SK-N-SH treated with all-trans-retinoic acid at 6 μM for 48 hours (cell line): ENCODE results near the gene TRIOBP.

Source experiments
- CREB5 ChIP-seq: fragments of 250-450 bp; sonication (Bioruptor Pico); IDR thresholded peaks from 2 replicates; pipeline ENCODE4 v1.5.1; 2020; ENCODE audit warnings: low read depth, mild to moderate bottlenecking, moderate library complexity
- CSDC2 ChIP-seq: fragments of 250-450 bp; sonication (Bioruptor Pico); IDR thresholded peaks from 2 replicates; pipeline ENCODE4 v1.5.0; 2020; ENCODE audit warnings: mild to moderate bottlenecking, moderate library complexity
- ISL1 ChIP-seq: fragments of 250-450 bp; sonication (Bioruptor Pico); IDR thresholded peaks from 2 replicates; pipeline ENCODE4 v2.1.2; 2022; ENCODE audit warnings: mild to moderate bottlenecking, moderate library complexity
- PPARA ChIP-seq: fragments of 250-450 bp; sonication (Bioruptor Pico); IDR thresholded peaks from 2 replicates; pipeline ENCODE4 v1.5.0; 2020; ENCODE audit warnings: mild to moderate bottlenecking, borderline replicate concordance
- RARB ChIP-seq: fragments of 250-450 bp; sonication (Bioruptor Pico); IDR thresholded peaks from 2 replicates; pipeline ENCODE4 v1.8.0; 2021; ENCODE audit warnings: mild to moderate bottlenecking, moderate library complexity
- SNAI2 ChIP-seq: fragments of 250-450 bp; sonication (Bioruptor Pico); IDR thresholded peaks from 2 replicates; pipeline ENCODE4 v1.5.0; 2020; ENCODE audit warnings: mild to moderate bottlenecking, moderate library complexity
- TOX ChIP-seq: fragments of 250-450 bp; sonication (Bioruptor Pico); IDR thresholded peaks from 2 replicates; pipeline ENCODE4 v1.8.0; 2021; ENCODE audit warnings: mild to moderate bottlenecking, moderate library complexity, borderline replicate concordance
- ZC3H10 ChIP-seq: fragments of 250-450 bp; sonication (Bioruptor Pico); IDR thresholded peaks from 2 replicates; pipeline ENCODE4 v1.5.1; 2021; ENCODE audit warnings: mild to moderate bottlenecking, moderate library complexity
- ZFP3 ChIP-seq: fragments of 250-450 bp; sonication (Bioruptor Pico); IDR thresholded peaks from 2 replicates; pipeline ENCODE4 v1.5.0; 2020; ENCODE audit warnings: mild to moderate bottlenecking, moderate library complexity
- ZNF565 ChIP-seq: fragments of 450-650 bp; formaldehyde crosslinking; conservative IDR thresholded peaks from 2 replicates; pipeline ENCODE4 v1.5.0; 2020; ENCODE audit warnings: low read depth, mild to moderate bottlenecking, moderate library complexity
- ZNF8 ChIP-seq: fragments of 450-650 bp; formaldehyde crosslinking; IDR thresholded peaks from 2 replicates; pipeline ENCODE4 v1.5.0; 2020; ENCODE audit warnings: mild to moderate bottlenecking, moderate library complexity

GRCh38 chr22:37658133-37659065 lies 38.4 kb upstream of the TRIOBP start, which contains the start of gene PDXP:
- TF ChIP-seq CREB5 (CRISPR knock-in tag) (no peak), ISL1 (no peak), ZFP3 (CRISPR knock-in tag) (no peak), RARB (CRISPR knock-in tag) (no peak), ZNF565 (no peak), PPARA (no peak), ZC3H10 (no peak), CSDC2 (no peak), ZNF8 (no peak), SNAI2 (CRISPR knock-in tag) (no peak), TOX (CRISPR knock-in tag) (no peak)
